SW 1271 (cell line): Measurements from ENCODE around the gene HDGF.

Experiments used
- DNase-seq, 2 experiments: peaks; one replicate each; lab custom pipeline; 2025; lab: John Stamatoyannopoulos, UW

HDGF gene

GRCh38 chr1:156746728-156747631 is 4.5 kb downstream of the HDGF start:
- peak; percentile 51 to 83 for DNase-seq

- no peak for DNase-seq
These were observed 5.1 kb downstream of the HDGF start for GRCh38 chr1:156746406-156746727.

DNA sequence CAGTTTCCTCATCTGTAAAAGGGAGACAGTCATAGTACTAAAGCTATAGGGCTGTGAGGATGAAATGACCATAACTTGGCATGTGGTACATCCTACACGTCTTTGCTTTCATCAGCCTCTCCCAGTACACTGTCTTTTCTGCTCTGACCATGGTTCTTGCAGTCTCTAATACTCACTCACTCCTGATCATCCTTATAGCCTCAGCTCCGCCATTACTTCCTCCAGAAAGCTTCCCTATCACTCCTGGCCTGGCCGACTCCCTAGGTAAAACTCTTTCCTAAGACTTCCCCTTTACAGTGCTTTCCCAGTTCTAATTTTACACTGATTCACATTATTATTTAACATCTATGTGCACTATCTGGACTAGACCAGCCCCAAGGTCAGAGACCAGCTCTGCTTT is 5.6 kb downstream of the HDGF start:
- DNase-seq, result no peak

DNA sequence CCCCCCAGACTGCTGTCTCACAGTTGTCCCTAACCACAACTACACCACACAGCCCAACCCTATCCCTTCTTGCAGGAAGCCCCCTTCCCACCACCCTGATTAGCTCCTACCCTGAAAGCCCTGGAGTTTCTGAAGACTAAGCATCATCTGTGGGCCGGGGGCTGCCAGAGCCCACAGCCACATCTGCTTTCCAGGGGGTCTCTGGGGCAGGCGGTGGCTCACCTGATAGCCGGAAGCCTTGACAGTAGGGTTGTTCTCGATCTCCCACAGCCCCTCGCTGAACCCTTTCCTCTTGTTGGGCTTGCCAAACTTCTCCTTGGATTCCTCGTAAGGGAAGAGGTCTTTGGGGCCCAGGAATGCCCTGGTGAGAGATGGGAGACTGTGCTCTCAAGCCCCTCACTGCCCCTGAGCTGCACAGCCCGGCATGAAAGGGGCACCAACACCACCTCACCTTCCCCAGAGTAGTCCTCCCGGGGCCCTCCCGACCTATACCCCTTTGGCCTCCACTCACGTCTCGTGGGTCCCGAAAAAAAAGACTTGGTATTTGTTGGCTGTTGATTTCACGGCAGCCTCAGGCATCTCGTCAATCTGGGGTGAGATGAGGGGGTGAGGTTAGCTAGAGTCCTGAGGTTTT is 6.6 kb downstream of the HDGF start:
- DNase-seq, result no peak

DNA sequence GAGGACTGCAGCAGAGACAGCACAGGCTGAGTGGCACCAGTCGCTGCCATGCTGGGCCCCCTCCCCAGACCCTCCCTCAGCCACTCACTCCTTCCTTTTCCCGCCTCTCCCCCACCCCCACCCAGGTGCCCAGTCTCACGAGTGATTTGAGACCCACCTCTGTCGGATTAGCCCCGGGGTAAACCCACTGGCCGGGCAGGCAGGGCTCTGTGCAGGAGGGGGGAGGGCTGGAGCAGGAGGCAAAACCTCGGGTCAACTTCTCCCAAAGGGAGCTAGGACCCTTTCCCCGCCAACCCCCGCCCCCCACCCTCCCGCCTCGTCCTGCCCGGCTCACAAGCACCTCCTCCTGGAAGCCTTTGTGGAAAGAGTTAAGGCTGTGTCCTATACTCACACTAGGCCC is 7.1 kb downstream of the HDGF start:
- DNase-seq, result no peak

DNA sequence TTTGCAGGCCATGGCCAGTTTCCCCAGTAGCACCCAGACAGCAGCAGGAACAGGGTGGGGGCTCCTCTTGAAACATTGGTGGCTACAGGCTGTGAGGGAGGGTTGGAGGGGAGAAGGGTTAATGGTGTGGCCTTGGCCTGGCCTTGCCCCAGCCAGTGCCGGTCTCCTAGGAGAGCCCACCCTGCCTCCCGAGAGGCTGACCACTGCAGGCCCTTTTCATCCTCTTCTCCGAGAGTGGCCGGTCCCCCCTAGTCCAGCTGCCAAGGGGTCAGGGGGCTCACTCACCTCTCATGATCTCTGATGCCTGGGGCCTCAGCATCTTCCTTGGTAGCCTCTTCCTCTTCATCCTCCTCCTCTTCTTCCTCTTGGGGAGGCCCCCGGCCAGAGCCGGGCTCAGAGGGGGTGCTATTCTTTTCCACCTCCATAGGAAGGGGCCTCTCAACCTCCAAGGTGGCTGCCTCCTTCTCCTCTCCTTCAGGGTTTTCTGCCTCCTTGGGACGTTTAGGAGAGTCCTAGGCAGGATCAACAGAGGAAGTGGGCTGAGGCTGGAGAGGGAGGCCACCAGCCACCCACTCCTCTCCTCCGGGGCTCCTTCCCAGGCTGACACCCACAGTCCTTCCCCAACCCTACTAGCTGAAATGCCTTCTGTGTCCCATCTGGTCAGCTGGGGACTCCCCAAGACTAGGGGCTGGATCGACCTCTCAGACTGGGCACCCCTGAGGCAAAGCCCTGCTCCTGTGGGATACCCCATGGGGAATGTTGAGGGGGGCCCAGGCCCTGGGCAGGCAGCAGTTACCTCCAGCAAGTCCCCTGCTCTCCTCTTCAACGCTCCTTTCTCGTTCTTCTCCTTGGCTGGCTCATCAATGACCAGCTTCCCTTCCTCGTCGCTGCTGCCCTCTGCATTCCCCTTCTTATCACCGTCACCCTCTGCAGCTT is 7.8 kb downstream of the HDGF start:
- no peak for DNase-seq

- no peak for DNase-seq
These were observed 8.7 kb downstream of the HDGF start for GRCh38 chr1:156742801-156743200.

- DNase-seq, result no peak
These were observed 9.5 kb downstream of the HDGF start for GRCh38 chr1:156742017-156742416.

DNA sequence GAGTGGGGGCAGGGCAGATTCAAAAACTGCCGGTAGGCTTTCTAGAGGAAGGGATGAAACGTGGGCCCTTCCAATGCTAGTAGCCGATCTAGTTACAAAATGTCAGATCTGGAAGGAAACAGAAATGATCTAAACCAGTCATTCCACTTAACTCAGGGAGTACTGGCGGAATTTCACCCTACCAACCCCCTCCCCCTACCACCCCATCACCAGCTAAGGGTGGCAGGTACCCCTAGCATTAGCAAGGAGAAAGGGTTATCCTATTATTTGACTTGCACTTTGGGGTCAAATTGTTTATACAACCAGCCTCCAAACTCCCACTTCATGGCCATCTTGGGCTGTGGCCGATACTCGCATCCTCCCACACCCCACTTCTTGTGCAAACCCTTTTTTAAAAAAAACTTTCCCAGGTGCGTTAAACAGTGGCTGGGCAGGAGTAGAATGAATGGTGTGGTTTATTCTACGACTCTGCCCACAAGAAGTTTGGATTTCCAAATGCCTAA is 9.9 kb downstream of the HDGF start:
- no peak for DNase-seq

DNA sequence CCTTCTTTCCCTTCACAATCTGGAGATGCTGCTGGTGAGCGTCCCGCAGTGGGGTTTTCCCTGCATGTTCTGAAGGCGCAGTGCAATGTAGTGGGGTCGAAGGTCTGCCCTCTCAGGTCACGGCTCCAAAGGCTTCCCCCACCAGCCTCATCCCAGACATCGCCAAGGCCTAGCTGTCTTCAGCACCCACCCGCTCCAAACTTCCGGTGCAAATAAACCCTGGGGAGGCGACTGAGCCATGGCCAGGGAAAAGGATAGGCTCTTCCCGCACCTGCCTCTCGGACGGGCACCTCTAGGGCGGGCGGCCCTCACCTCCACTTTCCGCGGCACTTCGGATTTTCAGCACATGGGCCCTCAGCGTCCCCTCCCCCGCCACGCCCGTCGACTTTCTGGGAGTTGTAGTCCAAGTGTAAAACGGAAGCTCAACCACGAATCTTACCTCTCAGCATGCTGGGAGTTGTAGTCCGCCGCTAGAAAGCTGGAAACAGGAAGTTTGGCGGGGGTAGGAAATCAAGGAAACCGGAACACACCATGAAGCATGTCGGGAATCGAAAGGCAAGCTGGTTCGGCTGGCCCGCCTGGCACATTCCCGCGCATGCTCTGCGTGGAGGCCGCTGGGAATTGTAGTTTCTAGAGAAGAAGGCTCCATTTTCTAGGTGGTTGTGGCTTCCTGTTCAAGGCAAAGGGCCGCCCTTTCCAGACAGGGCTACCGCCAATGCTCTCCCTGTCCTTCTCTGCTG is 10.6 kb downstream of the HDGF start, which contains the start of gene MRPL24:
TSS of gene MRPL24 (minus strand) at position 348 of the 740 bp plus-strand sequence. CDS start 2,384 bp downstream, outside the sequence.
- DNase-seq, result peak; percentile 86 to 97

DNA sequence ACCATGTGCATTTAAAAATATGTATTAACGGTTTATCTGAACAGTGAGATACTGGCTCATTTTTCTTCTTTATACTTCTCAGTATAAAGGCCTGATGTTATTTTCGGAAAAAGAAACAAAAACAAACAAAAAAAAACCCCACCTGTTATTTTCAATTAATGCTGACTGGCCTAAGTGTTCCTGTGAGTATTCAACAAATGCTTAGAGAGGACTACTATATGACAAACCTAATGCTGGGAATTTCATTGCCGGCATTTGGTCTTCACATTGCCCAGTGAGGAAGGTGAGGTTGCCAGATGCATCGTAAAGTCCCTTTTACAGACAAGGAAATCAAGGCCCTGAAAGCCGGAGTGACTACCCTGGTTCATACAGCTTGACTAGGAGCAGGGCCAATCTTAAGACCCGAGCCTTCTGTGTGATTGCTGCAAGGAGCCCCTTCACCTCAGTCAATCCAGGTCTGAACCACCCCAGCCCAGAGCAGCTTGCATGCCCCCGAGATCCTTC is 11.2 kb downstream of the HDGF start:
- no peak for DNase-seq

GRCh38 chr1:156738916-156739315 is 12.6 kb downstream of the HDGF start:
- DNase-seq, result no peak

DNA sequence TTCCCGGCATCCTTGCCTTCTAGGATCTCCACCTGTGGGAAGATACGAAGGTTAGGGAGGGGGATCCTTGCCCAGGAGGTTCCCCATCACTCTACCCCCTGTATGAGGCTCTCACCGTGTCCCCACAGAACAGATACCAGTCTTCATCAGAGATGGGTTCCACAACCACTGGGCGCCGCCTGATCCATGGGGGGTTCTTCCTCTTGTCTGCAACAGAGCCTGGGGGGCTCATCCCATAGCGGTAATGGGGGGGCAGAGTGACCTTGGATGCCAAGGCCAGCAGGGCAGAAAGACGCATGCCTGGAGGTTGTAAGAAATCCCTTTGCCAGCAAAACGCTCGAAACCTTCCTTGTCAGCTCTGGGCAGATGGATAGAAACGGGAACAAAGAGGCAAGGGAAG is 13.1 kb downstream of the HDGF start:
- no peak for DNase-seq

GRCh38 chr1:156733989-156734584 is 17.4 kb downstream of the HDGF start:
- no peak for DNase-seq

- peak; percentile 70 to 91 for DNase-seq
These were observed 22.6 kb downstream of the HDGF start, which contains the start of gene ISG20L2 for GRCh38 chr1:156728599-156729462. TSS of gene ISG20L2 (minus strand) at chr1:156728766. CDS start at chr1:156727652, 1,114 bp downstream.

DNA sequence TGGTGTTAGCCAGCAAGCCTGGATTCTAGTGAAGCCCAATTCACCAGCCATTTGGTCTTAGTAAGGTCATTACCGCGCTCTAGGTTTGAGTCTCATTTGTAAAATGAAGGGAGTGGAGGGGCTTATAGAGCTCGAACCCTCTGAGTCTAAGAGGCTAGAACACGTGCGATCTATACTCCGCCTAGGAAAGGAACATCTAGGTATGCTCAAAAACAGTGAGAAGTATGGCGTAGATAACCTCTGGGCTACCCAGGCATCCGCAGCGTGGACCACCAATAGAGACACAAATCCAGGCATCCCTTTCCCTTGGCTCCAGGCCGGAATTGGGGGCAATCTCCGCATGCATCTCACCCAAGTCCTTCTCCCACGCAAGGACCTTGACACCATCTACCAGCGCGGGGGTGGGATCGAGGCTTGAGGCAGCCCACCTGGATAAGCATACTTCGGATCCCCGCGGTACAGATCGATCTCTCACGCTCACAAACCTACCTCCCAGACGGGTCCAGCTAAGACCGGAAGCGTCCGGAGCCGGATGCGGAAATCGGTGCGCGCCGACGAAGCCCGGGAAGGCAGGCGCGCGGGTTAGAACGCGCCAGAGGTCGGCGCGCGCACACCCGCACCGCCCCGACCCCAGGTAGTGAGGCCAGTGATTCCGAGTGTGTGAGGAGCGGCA is 23.4 kb downstream of the HDGF start, which contains the start of gene METTL25B:
TSS of gene METTL25B (plus strand) at position 544 of the 673 bp plus-strand sequence. CDS start 636 bp downstream, outside the sequence.
- DNase-seq, result peak; percentile 47 to 65

GRCh38 chr1:156727492-156727891 is 24.0 kb downstream of the HDGF start:
- DNase-seq, result no peak

DNA sequence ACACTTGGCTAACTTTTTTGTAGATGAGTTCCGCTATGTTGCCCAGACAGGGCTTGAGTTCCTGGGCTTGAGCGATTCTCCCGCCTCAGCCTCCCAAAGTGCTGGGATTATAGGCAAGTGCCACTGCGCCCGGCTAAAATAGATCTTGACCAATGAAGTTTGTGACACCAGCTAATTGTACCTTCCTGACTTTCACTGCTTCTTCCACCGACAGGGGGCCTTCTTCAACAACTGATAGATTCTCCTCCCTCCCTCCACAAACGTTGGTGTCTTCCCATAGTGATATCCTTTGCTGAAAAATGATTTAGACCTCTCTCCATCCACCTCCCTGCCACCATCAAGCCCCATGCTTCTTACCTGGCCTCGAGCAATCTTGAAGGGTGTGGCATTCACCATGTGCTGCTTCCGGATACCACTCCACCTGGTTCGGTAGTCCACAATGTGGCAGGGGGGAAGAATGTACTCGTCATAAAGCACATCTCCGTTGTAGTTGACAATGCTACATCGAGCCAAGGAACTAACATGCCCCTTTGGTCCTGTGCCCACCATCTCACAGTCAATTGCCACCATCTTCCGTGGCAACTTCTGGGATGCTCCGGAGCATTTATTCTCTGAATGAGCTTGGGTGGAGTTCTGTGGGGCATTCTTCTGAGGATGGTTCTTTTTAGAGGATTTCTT is 24.8 kb downstream of the HDGF start:
- DNase-seq, result peak; percentile 18 to 45
